K562 (cell line): Measurements from ENCODE around the gene NUDT22. TPM values are rescaled to one million over a fixed set of nuclear protein-coding genes. Genes with fewer than 3 reads are reported as not detected.
A peak's percentile ranks its signal among the peaks of the same experiment; 100 is the strongest.

Experiments used
- ARID1B ChIP-seq: fragments of 450-650 bp; IDR thresholded peaks from 2 replicates; pipeline ENCODE4 v1.6.1; 2016; ENCODE audit warnings: antibody characterized with exemption, mild to moderate bottlenecking, inconsistent platforms
- ATF3 ChIP-seq, 2 experiments: fragments of 450-650 bp in 1 of 2; sonication (generic) in 1 of 2; formaldehyde crosslinking in 1 of 2; IDR thresholded peaks in 1 of 2; conservative IDR thresholded peaks in 1 of 2; 2 replicates each; pipeline versions ENCODE4 v1.6.1 to v1.8.1; 2016 to 2023; ENCODE audit warnings: mild to moderate bottlenecking in 2 of 2, moderate library complexity in 2 of 2, inconsistent platforms in 1 of 2, missing genetic modification reagents in 1 of 2
- ATF4 ChIP-seq: fragments of 450-650 bp; formaldehyde crosslinking; IDR thresholded peaks from 2 replicates; pipeline ENCODE4 v1.4.0; 2022; ENCODE audit warnings: mild to moderate bottlenecking, moderate library complexity
- ATF7 ChIP-seq: fragments of 450-650 bp; IDR thresholded peaks from 2 replicates; pipeline ENCODE4 v1.7.1; 2014; ENCODE audit warnings: mild to moderate bottlenecking, moderate library complexity
- CC2D1A ChIP-seq: fragments of 450-650 bp; IDR thresholded peaks from 2 replicates; pipeline ENCODE4 v1.6.1; 2017; ENCODE audit warnings: mild to moderate bottlenecking
- ESRRB ChIP-seq: fragments of 250-450 bp; sonication (Bioruptor Pico); IDR thresholded peaks from 2 replicates; pipeline ENCODE4 v1.5.0; 2020; ENCODE audit warnings: mild to moderate bottlenecking, moderate library complexity, borderline replicate concordance
- HDAC1 ChIP-seq, 2 experiments: fragments of 450-650 bp; IDR thresholded peaks; 2 replicates each; pipeline ENCODE4 v1.6.1; 2016 to 2017; ENCODE audit warnings: inconsistent platforms in 1 of 2, mild to moderate bottlenecking in 1 of 2, moderate library complexity in 1 of 2
- HMGN3 ChIP-seq: IDR thresholded peaks from 2 replicates; pipeline ENCODE4 v1.6.1; 2011; ENCODE audit warnings: borderline replicate concordance, low read depth, mild to moderate bottlenecking, mixed read lengths, low read length; ENCODE audit not compliant: insufficient read length; ENCODE audit errors: extremely low read depth
- KAT8 ChIP-seq: fragments of 450-650 bp; IDR thresholded peaks from 2 replicates; pipeline ENCODE4 v1.6.1; 2016; ENCODE audit warnings: low read depth, mild to moderate bottlenecking
- KHSRP ChIP-seq: fragments of 450-650 bp; IDR thresholded peaks from 2 replicates; pipeline ENCODE4 v1.6.1; 2017
- MCM5 ChIP-seq: fragments of 450-650 bp; IDR thresholded peaks from 2 replicates; pipeline ENCODE4 v1.6.1; 2016; ENCODE audit warnings: low read depth
- MLX ChIP-seq, 2 experiments: fragments of 450-650 bp in 1 of 2; sonication (generic) in 1 of 2; formaldehyde crosslinking; conservative IDR thresholded peaks; 2 replicates each; pipeline versions ENCODE4 v1.4.0 to v1.8.1; 2020 to 2022; ENCODE audit warnings: mild to moderate bottlenecking in 1 of 2, missing genetic modification reagents in 1 of 2
- NFATC3 ChIP-seq: fragments of 450-650 bp; IDR thresholded peaks from 2 replicates; pipeline ENCODE4 v1.6.1; 2017; ENCODE audit warnings: mild to moderate bottlenecking
- PATZ1 ChIP-seq: fragments of 250-450 bp; sonication (Bioruptor Pico); IDR thresholded peaks from 2 replicates; pipeline ENCODE4 v1.5.0; 2020; ENCODE audit warnings: mild to moderate bottlenecking, borderline replicate concordance
- PML ChIP-seq: IDR thresholded peaks from 2 replicates; pipeline ENCODE4 v1.6.1; 2012; ENCODE audit warnings: low read length, inconsistent platforms
- POLR2AphosphoS2 ChIP-seq: IDR thresholded peaks from 2 replicates; pipeline ENCODE4 v1.6.1; 2012; ENCODE audit warnings: low read length, improper control_type of control experiment
- RAD21 ChIP-seq, 2 experiments: fragments of 250-450 bp in 1 of 2; fragments of 450-650 bp in 1 of 2; sonication (Bioruptor Pico) in 1 of 2; formaldehyde crosslinking in 1 of 2; IDR thresholded peaks in 1 of 2; conservative IDR thresholded peaks in 1 of 2; 2 replicates each; pipeline versions ENCODE4 v1.4.0 to v1.8.0; 2020 to 2022; ENCODE audit warnings: mild to moderate bottlenecking in 2 of 2, moderate library complexity in 1 of 2
- RBM17 ChIP-seq: fragments of 200-400 bp; formaldehyde crosslinking; IDR thresholded peaks from 2 replicates; pipeline ENCODE4 v1.6.1; 2017; ENCODE audit warnings: low read depth, mild to moderate bottlenecking, low read length, borderline replicate concordance
- THAP7 ChIP-seq: fragments of 250-450 bp; sonication (Bioruptor Pico); IDR thresholded peaks from 2 replicates; pipeline ENCODE4 v1.5.0; 2021
- TOE1 ChIP-seq, 2 experiments: fragments of 450-650 bp in 1 of 2; sonication (generic) in 1 of 2; formaldehyde crosslinking in 1 of 2; IDR thresholded peaks; 2 replicates each; pipeline versions ENCODE4 v1.7.1 to v1.8.0; 2016 to 2022; ENCODE audit warnings: borderline replicate concordance in 2 of 2, mild to moderate bottlenecking in 2 of 2, antibody characterized with exemption in 1 of 2, inconsistent platforms in 1 of 2, low read depth in 1 of 2, missing genetic modification reagents in 1 of 2, moderate library complexity in 1 of 2
- ZBTB17 ChIP-seq: fragments of 450-650 bp; formaldehyde crosslinking; IDR thresholded peaks from 2 replicates; pipeline ENCODE4 v1.4.0; 2020; ENCODE audit warnings: mild to moderate bottlenecking
- ZNF445 ChIP-seq: fragments of 250-450 bp; sonication (Bioruptor Pico); IDR thresholded peaks from 2 replicates; pipeline ENCODE4 v1.4.0; 2020; ENCODE audit warnings: low read depth, mild to moderate bottlenecking, moderate library complexity
- polyA plus RNA-seq, 8 experiments: library from polyadenylated mRNA; depleted of rRNA in 4 of 8; stranded (reverse) in 5 of 8; unstranded in 3 of 8; fragments of >200 nt; fragmentation: Nextera tagmentation in 2 of 8; fragmentation: Illumina TruSeq in 1 of 8; extraction: Ambion mirVana in 2 of 8; extraction: Trizol in 1 of 8; gene quantifications; 2 replicates each; pipeline versions ENCODE4 v1.2.1 to v1.2.3, GENCODE V29; 2011 to 2014; ENCODE audit warnings: inconsistent platforms in 1 of 8, missing spikeins in 1 of 8
- total RNA-seq, 7 experiments: library from RNA; depleted of rRNA in 6 of 7; stranded (reverse); fragments of >200 nt in 6 of 7; fragmentation: Illumina TruSeq in 2 of 7; extraction: Trizol in 2 of 7; gene quantifications; 2 replicates each; pipeline versions ENCODE4 v1.2.1 to v1.2.3, GENCODE V29; 2011 to 2021; ENCODE audit warnings: low replicate concordance in 1 of 7

NUDT22 gene
- total and polyA plus RNA-seq, 9 of the 15 experiments (the other 6 are each of a cell fraction or from before 2014, with no cell fraction given) = 6.3 to 92.6 (median 37.4) TPM

GRCh38 chr11:64269540-64270220 is 43.6 kb downstream of the NUDT22 start (continued):
- TF ChIP-seq PATZ1 (CRISPR knock-in tag) (no peak), HDAC1 (IDR thresholded peaks at IDR 0.05) (no peak), PML (no peak; the same call in 1 of the 2 replicates), ATF3 (IDR thresholded peaks at IDR 0.05) (peak; percentile 99), ATF3 (CRISPR knock-in tag; conservative IDR thresholded peaks at IDR 0.05) (peak; percentile 97), ARID1B (no peak), ZNF445 (CRISPR knock-in tag) (no peak), MCM5 (no peak), HMGN3 (no peak), KHSRP (no peak), RAD21 (CRISPR knock-in tag; conservative IDR thresholded peaks at IDR 0.05 in 1 of 2, IDR thresholded peaks at IDR 0.05 in 1 of 2) (peak; percentile 19 to 21; a peak in 2 of 4 replicates), POLR2AphosphoS2 (peak; percentile 97), TOE1 (IDR thresholded peaks at IDR 0.05; ENCODE audit: borderline replicate concordance) (0 out of 2 replicates have a peak, but pooled peaks have one; percentile 14), TOE1 (CRISPR knock-in tag; IDR thresholded peaks at IDR 0.05; ENCODE audit: borderline replicate concordance, low read depth) (0 out of 2 replicates have a peak, but pooled peaks have one; percentile 33), RBM17 (no peak), ESRRB (no peak), MLX (CRISPR knock-in tag; conservative IDR thresholded peaks at IDR 0.05) (no peak), KAT8 (no peak), CC2D1A (no peak), ATF4 (CRISPR knock-in tag) (peak; percentile 82), THAP7 (CRISPR knock-in tag) (no peak), NFATC3 (no peak), ATF7 (peak; percentile 94), ZBTB17 (peak; percentile 28; the same call in 1 of the 2 replicates)
